ENCODE measurements around the gene ZCCHC14. TPM values are rescaled to one million over a fixed set of nuclear protein-coding genes. Genes with fewer than 3 reads are reported as not detected.

ZCCHC14 gene
- total RNA-seq, 1 experiment from 2014 or later, result 37.8 TPM

DNA sequence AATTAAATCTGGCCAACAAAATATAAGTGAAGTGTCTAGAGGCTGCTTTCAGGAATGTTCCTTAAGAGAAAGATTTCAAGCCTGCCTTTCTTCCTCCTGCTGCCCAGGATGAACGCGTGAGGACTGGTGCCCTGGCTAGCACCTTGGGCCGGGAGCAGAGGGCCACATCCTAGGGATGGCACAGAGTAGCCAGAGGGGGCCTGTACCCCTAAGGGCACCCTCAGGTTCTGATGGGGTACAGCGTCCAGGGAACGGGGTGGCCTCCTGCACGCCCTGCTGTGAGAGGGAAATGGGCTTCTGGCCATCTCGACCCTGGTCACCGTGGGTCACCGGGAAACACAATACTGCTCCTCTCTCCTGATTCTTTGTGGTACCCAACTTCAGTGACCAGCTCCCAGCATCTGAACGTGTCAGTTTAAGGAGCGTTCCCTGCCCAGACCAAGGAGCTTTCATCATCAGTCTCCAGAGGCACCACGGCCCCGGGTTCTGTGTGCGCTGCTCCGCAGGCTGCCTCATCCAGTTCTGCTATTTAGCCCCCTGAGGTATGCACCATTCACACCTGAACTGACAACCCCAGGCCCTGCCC, 60.4 kb downstream of the ZCCHC14 start:
- Histone ChIP-seq H3K4me1 (ENCODE audit: control insufficient read depth in 1 of 2, insufficient read depth in 2 of 2, low read length in 2 of 2) (no peaks in the 10 kb centered on the region), H3K27ac (ENCODE audit: low read depth, low read length) (no peak overlapping the region), H3K4me3 (replicated peaks in 1 of 2; ENCODE audit: low read depth in 1 of 2, low read length in 2 of 2) (no peak overlapping the region), H3K4me2 (ENCODE audit: low read length) (no peak overlapping the region), H3K9ac (ENCODE audit: low read length) (no peak overlapping the region), H3K27me3 (ENCODE audit: insufficient read depth, low read length) (no peaks in the 10 kb centered on the region), H2AFZ (ENCODE audit: low read depth, low read length, poor library complexity, severe bottlenecking) (no peak overlapping the region), H3K9me2 (ENCODE audit: insufficient read depth) (no peaks in the 10 kb centered on the region), H4K20me1 (ENCODE audit: insufficient read depth) (peaks cover 4% of the 10 kb centered on the region; the same call in 1 of the 2 replicates), H3K9me3 (ENCODE audit: control insufficient read depth in 1 of 2, insufficient read depth in 1 of 2, low read depth in 1 of 2, low read length in 2 of 2) (no peaks in the 10 kb centered on the region), H3K79me2 (ENCODE audit: insufficient read depth, low read length) (peaks cover 21% of the 10 kb centered on the region), H3K36me3 (ENCODE audit: control insufficient read depth in 1 of 2, insufficient read depth in 2 of 2, low read length in 2 of 2) (peaks cover 3 to 7% of the 10 kb centered on the region in 2 experiments; a peak in 3 of 4 replicates)
- ChIA-PET RAD21 (ENCODE audit: low non-redundant PET in 1 of 2, low total read pairs in 2 of 2, uncharacterized antibody in 2 of 2, unreplicated experiment in 2 of 2) (no interaction called here), CTCF (interaction anchor here (1.2 kb wide), 1 partner anchor 11 kb away, joined by 4 read pairs; no protein-coding TSS in a partner anchor), POLR2A (no interaction called here)
- DNase-seq (ENCODE audit: low read depth, low spot score) (no peak), ATAC-seq (no peak)
- no TSS peak for BruUV-seq (replicated peaks)
- TF ChIP-seq, protein P1, sequence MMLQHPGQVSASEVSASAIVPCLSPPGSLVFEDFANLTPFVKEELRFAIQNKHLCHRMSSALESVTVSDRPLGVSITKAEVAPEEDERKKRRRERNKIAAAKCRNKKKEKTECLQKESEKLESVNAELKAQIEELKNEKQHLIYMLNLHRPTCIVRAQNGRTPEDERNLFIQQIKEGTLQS (IDR thresholded peaks at IDR 0.05), result no peak
- TF ChIP-seq ZFX (IDR thresholded peaks at IDR 0.05) (no peak), FOSL1 (IDR thresholded peaks at IDR 0.05; ENCODE audit: low read depth) (no peak), RAD21 (IDR thresholded peaks at IDR 0.05; ENCODE audit: low read depth) (no peak)
- intact Hi-C loops (cut with micrococcal nuclease), result no loop called here

DNA sequence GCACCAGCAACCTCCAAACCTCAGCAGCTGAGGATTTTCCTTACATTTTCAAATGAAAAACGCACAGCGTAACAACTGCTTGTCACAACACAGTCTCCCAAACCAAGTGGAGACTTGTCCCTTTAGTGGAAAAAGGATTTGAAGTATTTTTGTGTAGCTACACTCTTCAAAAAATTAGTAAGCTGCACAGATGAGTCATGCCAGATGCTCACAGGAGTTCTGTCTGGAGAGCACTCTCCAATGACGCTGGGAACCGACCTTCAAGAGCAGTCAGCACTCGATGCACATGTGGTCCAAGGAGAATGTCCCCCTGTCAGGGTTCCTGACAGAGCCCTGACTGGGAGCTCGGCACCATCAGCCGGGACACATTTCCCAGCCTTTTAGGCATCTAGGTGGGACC, 60.9 kb downstream of the ZCCHC14 start:
- H3K4me2 ChIP-seq (ENCODE audit: low read length), result no peak overlapping the region
- POLR2A ChIA-PET, result no interaction called here
- no peaks in the 10 kb centered on the region for H3K9me3 ChIP-seq (ENCODE audit: control insufficient read depth in 1 of 2, insufficient read depth in 1 of 2, low read depth in 1 of 2, low read length in 2 of 2)
- H3K9me2 ChIP-seq (ENCODE audit: insufficient read depth), result no peaks in the 10 kb centered on the region
- H3K4me3 ChIP-seq (replicated peaks in 1 of 2; ENCODE audit: low read depth in 1 of 2, low read length in 2 of 2), result no peak overlapping the region
- DNase-seq (ENCODE audit: low read depth, low spot score), result no peak
- RAD21 ChIA-PET (ENCODE audit: low non-redundant PET in 1 of 2, low total read pairs in 2 of 2, uncharacterized antibody in 2 of 2, unreplicated experiment in 2 of 2), result no interaction called here
- no peak for ATAC-seq
- H3K27ac ChIP-seq (ENCODE audit: low read depth, low read length), result no peak overlapping the region
- no peaks in the 10 kb centered on the region for H3K4me1 ChIP-seq (ENCODE audit: control insufficient read depth in 1 of 2, insufficient read depth in 2 of 2, low read length in 2 of 2)
- CTCF ChIA-PET, result interaction anchor here (1.2 kb wide), 2 partner anchors 11 to 38 kb away, joined by 3 to 4 read pairs; no protein-coding TSS in a partner anchor
- H3K27me3 ChIP-seq (ENCODE audit: insufficient read depth, low read length), result no peaks in the 10 kb centered on the region
- intact Hi-C loops (cut with micrococcal nuclease), result no loop called here
- H3K9ac ChIP-seq (ENCODE audit: low read length), result no peak overlapping the region
- H4K20me1 ChIP-seq (ENCODE audit: insufficient read depth), result peaks cover 4% of the 10 kb centered on the region; the same call in 1 of the 2 replicates
- peaks cover 3 to 7% of the 10 kb centered on the region in 2 experiments; a peak in 3 of 4 replicates for H3K36me3 ChIP-seq (ENCODE audit: control insufficient read depth in 1 of 2, insufficient read depth in 2 of 2, low read length in 2 of 2)
- H2AFZ ChIP-seq (ENCODE audit: low read depth, low read length, poor library complexity, severe bottlenecking), result no peak overlapping the region
- peaks cover 20% of the 10 kb centered on the region for H3K79me2 ChIP-seq (ENCODE audit: insufficient read depth, low read length)
- BruUV-seq (replicated peaks), result no TSS peak
- TF ChIP-seq CBX3 (IDR thresholded peaks at IDR 0.05; ENCODE audit: low read depth), result no peak
- TF ChIP-seq, protein P2, sequence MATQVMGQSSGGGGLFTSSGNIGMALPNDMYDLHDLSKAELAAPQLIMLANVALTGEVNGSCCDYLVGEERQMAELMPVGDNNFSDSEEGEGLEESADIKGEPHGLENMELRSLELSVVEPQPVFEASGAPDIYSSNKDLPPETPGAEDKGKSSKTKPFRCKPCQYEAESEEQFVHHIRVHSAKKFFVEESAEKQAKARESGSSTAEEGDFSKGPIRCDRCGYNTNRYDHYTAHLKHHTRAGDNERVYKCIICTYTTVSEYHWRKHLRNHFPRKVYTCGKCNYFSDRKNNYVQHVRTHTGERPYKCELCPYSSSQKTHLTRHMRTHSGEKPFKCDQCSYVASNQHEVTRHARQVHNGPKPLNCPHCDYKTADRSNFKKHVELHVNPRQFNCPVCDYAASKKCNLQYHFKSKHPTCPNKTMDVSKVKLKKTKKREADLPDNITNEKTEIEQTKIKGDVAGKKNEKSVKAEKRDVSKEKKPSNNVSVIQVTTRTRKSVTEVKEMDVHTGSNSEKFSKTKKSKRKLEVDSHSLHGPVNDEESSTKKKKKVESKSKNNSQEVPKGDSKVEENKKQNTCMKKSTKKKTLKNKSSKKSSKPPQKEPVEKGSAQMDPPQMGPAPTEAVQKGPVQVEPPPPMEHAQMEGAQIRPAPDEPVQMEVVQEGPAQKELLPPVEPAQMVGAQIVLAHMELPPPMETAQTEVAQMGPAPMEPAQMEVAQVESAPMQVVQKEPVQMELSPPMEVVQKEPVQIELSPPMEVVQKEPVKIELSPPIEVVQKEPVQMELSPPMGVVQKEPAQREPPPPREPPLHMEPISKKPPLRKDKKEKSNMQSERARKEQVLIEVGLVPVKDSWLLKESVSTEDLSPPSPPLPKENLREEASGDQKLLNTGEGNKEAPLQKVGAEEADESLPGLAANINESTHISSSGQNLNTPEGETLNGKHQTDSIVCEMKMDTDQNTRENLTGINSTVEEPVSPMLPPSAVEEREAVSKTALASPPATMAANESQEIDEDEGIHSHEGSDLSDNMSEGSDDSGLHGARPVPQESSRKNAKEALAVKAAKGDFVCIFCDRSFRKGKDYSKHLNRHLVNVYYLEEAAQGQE (IDR thresholded peaks at IDR 0.05; ENCODE audit: low read depth), result no peak
- TF ChIP-seq, protein P3, sequence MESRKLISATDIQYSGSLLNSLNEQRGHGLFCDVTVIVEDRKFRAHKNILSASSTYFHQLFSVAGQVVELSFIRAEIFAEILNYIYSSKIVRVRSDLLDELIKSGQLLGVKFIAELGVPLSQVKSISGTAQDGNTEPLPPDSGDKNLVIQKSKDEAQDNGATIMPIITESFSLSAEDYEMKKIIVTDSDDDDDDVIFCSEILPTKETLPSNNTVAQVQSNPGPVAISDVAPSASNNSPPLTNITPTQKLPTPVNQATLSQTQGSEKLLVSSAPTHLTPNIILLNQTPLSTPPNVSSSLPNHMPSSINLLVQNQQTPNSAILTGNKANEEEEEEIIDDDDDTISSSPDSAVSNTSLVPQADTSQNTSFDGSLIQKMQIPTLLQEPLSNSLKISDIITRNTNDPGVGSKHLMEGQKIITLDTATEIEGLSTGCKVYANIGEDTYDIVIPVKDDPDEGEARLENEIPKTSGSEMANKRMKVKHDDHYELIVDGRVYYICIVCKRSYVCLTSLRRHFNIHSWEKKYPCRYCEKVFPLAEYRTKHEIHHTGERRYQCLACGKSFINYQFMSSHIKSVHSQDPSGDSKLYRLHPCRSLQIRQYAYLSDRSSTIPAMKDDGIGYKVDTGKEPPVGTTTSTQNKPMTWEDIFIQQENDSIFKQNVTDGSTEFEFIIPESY (IDR thresholded peaks at IDR 0.05; ENCODE audit: extremely low read depth, insufficient replicate concordance, low read length), result no peak
- TF ChIP-seq EZH2phosphoT487 (IDR thresholded peaks at IDR 0.05; ENCODE audit: borderline replicate concordance), result no peak
- no peak for TF ChIP-seq SRF (IDR thresholded peaks at IDR 0.05; ENCODE audit: low read depth)
- no peak for TF ChIP-seq EGR1 (IDR thresholded peaks at IDR 0.05; ENCODE audit: low read depth)
- no peak for TF ChIP-seq ZNF274 (IDR thresholded peaks at IDR 0.05; ENCODE audit: low read depth, low read length)
- no peak for TF ChIP-seq YY1 (IDR thresholded peaks at IDR 0.05; ENCODE audit: extremely low read depth, insufficient replicate concordance, low read depth, low read length)
- TF ChIP-seq POLR2AphosphoS5 (IDR thresholded peaks at IDR 0.05; ENCODE audit: low read depth, low read length), result no peak
- TF ChIP-seq TCF7L2 (IDR thresholded peaks at IDR 0.05; ENCODE audit: borderline replicate concordance, extremely low read depth, insufficient read depth, insufficient read length), result no peak
- no peak for TF ChIP-seq ZFX (IDR thresholded peaks at IDR 0.05)
- TF ChIP-seq FOSL1 (IDR thresholded peaks at IDR 0.05; ENCODE audit: low read depth), result no peak

All from HCT116 (cell line).